GM18861 (cell line): Measurements from ENCODE around the gene ST14.

Experiments
- ATAC-seq: cut with Tn5 transposase; IDR thresholded peaks from one replicate; pipeline ENCODE4 v1.9.1; 2021; ENCODE audit not compliant: unreplicated experiment

The ST14 gene

DNA sequence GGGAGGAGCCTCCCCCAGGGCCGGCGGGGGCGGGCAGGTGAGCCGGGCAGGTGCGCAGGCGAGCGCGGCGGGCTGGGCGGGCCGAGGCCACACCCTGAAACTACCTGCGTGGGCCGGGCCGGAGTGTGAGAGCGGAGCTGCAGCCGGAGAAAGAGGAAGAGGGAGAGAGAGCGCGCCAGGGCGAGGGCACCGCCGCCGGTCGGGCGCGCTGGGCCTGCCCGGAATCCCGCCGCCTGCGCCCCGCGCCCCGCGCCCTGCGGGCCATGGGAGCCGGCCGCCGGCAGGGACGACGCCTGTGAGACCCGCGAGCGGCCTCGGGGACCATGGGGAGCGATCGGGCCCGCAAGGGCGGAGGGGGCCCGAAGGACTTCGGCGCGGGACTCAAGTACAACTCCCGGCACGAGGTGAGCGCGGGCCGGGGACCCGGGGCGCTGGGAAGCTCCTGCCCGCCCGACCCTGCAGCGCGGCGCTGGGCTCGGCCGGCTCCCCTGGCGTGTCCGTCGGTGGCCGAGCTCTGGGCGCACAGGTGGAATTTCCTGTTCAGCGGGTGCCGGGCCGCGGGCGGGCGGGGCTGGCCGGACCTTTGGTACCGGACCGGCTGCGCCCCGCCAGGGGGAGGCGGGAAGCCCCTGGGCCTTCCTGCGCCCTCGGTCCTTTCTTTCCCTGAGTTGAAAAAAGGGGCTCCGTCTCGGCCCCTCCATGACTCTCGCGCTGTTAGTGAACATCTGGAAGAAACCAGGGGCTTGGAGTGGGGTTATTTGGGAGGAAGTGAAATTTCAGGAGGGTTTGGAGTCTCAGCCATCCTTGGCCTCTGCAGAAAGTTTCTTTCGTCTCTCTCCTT lies at the start of gene ST14:
ST14 (plus strand) TSS at position 126 of the 841 bp plus-strand sequence; CDS start at position 324, 198 bp downstream.
- no peak for ATAC-seq

GRCh38 chr11:130110339-130111108 lies 49.1 kb upstream of the ST14 start:
- ATAC-seq, result no peak

DNA sequence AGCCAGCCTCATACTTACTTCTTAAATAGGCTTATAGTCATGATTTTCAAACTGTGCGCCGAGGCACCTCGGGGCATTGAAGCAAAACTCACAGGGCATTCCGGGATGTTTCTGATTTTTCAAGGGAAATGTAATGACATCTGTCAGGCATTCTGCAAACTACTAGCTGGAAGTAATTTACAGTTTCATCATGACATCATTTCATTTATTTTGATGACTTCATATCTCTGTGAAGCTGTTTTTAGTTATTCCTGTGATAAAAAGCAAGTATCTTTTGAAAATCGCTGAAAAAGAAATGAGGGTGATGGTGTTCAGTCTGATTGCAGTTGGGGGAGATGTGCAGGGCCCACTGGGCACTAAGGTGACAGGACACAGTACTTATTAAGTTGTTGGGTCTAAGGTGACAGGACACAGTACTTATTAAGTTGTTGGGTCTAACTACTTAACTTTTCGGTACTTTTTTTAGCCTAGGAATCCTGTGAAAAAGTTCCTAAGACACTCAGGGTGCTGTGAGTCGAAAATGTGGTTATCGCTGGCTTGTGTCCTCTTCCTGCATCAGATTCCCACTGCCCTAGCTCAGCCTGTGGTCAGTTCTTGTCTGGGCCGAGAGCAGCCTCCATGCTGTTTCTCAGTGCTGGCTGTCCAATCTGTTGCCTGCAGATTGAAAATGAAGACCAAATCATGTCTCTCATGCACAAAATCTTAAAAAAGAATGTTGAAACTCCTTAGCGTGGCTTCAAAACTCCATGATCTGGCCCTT lies 47.3 kb upstream of the ST14 start:
- no peak for ATAC-seq

GRCh38 chr11:130114281-130114680 lies 45.3 kb upstream of the ST14 start:
- ATAC-seq, result no peak

DNA sequence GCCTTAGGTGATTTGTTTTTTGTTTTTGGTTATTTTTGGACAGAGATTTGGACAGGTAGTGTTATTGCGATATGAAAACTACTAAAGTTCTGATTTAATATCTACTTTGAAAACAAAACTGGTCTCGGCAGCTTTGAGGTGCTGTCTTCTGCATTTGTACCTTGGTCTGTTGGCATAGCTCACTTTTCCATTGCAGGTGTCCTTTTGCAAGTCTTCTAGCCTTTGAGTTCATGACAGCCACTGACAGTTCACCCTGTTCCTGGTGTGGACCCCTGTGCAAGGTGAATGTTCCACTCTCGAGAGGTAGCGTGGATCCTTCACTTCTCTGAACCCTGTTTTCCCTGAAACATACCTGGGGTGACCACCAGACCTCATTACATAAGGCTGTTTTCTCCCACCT lies 44.9 kb upstream of the ST14 start:
- no peak for ATAC-seq

GRCh38 chr11:130115218-130115617 lies 44.4 kb upstream of the ST14 start:
- no peak for ATAC-seq

DNA sequence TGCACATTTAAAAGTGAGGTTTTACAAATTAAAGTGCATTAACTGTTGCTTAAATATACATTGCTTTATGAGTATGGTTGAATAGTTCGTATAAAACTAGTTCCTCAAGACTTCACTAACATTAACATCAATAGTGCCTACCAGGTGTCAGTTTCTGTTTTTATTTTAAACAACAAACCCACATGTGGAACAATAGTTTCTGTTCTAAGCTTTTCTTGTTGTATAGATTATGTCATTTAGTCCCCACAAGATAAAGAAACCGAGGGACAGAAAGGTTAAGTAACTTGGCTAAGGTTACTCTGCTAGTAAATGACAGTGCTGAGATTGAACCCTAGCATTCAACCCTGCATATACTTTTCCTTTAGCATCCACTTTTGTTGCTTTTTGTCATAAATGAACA lies 41.4 kb upstream of the ST14 start:
- ATAC-seq, result peak; percentile 77

DNA sequence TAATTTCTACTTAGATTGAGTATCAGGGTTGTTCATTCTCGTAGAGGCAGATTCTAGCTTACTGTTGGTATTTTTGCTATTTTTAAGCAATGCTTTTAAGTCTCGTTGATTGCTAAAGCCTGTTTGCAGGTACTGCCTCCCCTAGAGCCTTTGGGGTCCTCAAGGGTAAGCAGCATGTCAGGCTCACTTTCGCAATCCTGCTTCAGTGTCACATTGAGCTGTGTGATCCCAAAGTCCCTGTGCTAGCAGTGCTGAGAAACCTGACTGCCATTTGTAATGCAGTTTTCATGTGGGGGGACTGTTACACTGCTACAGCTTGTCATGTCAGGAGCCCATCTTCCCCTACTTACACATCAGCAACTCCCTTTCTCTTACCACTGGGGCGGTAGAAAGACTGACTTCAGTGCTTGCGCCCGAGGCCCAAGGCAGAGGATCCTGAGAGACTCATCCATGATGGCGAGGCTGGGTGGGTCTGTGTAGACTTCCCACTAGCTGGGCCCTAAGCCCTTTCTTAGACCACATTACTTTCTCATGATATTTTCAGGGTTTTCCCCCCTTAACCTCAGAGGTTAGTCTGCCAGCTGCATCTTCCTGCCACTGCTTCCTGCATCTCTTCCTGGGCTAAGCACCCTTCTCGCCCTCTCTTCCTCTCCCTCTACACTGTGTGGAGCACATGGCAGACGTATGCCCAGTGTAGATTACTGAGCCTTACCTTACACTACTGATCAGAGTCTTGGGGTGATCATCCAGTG lies 40.8 kb upstream of the ST14 start:
- ATAC-seq, result peak; percentile 42

DNA sequence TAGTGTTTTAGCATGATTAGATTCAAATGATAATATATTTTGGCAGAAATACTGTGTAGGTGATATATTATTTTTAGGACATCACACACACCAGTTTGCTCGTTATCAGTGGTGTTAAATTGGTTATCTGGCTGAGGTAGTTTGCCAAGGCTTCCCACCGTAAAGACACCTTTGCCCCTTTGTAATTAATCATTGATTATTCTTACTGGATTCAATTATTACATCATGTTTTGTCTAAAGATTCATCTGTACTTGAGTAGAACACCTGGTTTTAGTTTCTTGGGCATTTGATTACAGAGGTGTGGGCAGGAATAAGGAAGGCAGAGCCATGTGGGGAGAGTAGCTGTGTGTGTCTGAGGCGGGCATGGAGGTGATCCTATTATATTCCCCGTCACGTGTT lies 39.5 kb upstream of the ST14 start:
- no peak for ATAC-seq

- no peak for ATAC-seq
Measured at GRCh38 chr11:130121445-130121978, 38.1 kb upstream of the ST14 start.

- no peak for ATAC-seq
Measured at GRCh38 chr11:130122141-130122575, 37.4 kb upstream of the ST14 start.

GRCh38 chr11:130123414-130124040 lies 36.1 kb upstream of the ST14 start:
- ATAC-seq, result no peak

DNA sequence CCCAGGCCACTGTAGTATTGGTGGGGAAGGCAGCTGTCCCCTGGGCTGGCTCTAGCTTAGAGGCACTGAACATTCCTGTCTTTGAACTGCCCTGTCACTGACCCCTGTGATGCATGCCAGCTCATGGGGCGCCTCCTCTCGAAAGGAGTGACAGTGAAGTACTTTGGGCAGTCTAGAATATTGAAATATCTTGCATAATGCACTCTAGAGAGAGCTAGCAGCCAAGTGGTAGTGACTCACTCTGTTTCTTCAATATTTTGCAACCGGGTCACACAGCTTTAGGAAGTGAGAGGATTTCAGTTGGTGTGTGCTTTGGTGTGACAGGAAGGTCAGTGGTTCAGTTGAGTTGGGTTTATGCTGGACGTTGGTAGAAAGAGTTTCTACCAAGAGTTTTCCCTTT lies 35.5 kb upstream of the ST14 start:
- no peak for ATAC-seq

DNA sequence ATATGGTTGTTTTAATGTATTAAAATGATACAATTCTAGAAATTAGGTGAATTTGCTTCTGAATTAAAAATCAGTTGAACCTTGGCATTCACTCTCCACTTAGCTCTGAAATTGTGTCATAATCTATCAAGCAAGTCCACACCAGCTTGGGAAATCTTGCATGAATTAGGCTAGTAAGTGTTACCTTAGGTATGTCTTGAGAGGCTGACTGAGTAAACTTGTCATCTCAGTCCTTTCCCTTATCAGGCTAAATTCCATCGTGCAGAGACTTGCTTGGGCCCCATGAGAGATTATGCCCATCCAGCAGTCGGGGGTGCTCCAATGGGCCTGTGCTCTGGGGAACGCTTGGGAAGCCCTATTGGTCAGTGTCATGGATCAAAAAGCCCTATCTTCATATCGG lies 33.9 kb upstream of the ST14 start:
- no peak for ATAC-seq

DNA sequence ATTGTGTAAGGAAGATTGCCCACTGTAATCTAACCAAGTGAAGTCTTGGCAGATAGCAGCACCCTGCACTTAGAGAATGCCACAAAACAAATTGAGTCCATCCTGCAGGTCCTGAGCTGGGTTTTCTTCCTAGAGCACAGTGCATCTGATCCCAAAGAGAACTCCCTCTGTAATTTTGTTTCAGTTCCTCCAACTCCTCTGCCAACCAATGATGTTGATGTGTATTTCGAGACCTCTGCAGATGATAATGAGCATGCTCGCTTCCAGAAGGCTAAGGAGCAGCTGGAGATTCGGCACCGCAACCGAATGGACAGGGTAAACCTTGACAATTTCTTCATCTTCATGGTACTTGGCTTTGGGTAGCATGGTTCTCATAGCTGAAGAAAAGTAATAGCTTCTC lies 33.1 kb upstream of the ST14 start:
- no peak for ATAC-seq

DNA sequence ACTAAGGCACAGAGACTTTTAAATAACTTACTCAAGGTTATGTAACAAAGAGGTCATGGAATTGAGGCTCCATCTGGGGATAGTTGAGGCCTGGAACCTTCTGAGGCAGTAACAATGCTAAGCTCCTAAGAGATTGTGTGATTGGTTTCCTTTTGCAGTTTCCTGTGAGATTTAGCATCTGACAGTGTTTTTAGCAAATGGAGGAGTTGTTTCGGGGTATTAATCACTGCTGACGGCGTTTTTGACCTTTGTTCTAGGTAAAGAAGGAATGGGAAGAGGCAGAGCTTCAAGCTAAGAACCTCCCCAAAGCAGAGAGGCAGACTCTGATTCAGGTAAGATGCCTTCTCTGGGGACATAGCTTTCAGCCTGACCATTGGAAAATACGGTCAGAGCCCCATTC lies 32.1 kb upstream of the ST14 start:
- ATAC-seq, result no peak

GRCh38 chr11:130128626-130129025 lies 31.0 kb upstream of the ST14 start:
- no peak for ATAC-seq

- no peak for ATAC-seq
Measured at GRCh38 chr11:130129922-130130321, 29.7 kb upstream of the ST14 start.

DNA sequence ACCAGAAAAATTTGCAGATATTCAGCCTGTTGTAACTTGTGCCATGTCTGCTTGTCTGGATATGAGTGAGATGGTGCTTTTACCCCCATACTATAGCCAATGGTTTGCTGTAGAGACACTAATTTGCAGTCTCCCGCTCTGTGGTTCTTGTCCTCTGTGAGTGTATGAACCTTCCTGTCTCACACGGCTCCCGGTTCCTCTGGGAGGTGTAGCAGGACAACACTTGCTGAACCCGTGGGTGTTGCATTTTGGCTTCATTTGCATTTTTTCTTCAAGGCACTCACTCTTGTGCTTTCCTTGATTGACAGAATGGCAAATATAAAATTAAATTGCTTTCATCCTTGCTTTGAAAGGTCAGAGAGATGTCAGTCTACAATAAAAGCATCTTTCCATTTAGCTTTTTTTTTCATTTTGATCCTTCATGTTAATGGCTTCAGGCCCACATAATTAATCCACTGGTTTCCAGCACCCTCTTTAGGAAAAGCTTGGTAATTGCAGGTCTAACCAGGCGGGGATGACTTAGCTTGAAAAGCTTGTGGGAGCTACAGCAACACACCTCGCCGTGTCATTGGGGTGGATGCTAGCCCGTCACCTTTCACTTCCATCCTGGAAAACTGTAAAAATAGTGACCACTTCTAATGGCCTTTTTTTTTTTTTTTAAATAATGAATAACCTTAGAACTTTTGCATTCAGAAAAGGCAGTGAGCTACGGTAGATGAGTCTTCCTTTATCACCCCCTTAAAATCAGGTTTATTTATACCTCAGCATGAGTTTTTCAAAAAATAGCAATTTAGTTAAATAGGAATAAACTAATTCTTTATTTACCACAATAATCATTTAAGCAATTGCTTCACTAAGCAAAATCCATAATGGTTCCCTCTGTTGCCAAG lies 27.4 kb upstream of the ST14 start:
- ATAC-seq, result peak; percentile 73
